Mesenchymal stem cell (in vitro differentiated cells and primary cell): ENCODE measurements around the gene BIRC7.

Source experiments
- DNase-seq: peaks from one replicate; pipeline ENCODE4 v3.0.0-alpha.2; 2013
- H2AFZ ChIP-seq: one replicate; pipeline ENCODE4 v1.6.1; 2013; ENCODE audit warnings: low read depth, mild to moderate bottlenecking, control low read depth, inconsistent platforms, low read length, moderate library complexity
- H2AK5ac ChIP-seq: 2 replicates; pipeline ENCODE4 v1.6.1; 2013; ENCODE audit warnings: low read length, moderate library complexity, mild to moderate bottlenecking, inconsistent platforms; ENCODE audit not compliant: severe bottlenecking
- H2BK120ac ChIP-seq: one replicate; pipeline ENCODE4 v1.6.1; 2013; ENCODE audit warnings: low read depth, mild to moderate bottlenecking, inconsistent platforms, low read length, moderate library complexity
- H2BK12ac ChIP-seq, 2 experiments: one replicate each; pipeline ENCODE4 v1.6.1; 2013; ENCODE audit warnings: inconsistent platforms in 2 of 2, low read length in 2 of 2, mild to moderate bottlenecking in 2 of 2, moderate library complexity in 2 of 2, control low read depth in 1 of 2
- H2BK15ac ChIP-seq: one replicate; pipeline ENCODE4 v1.6.1; 2013; ENCODE audit warnings: mild to moderate bottlenecking, low read depth, inconsistent platforms; ENCODE audit not compliant: poor library complexity, severe bottlenecking
- H2BK5ac ChIP-seq: 2 replicates; pipeline ENCODE4 v1.6.1; 2013; ENCODE audit warnings: low read depth, mild to moderate bottlenecking, low read length, control low read depth, inconsistent platforms; ENCODE audit not compliant: poor library complexity, severe bottlenecking
- H3K14ac ChIP-seq, 2 experiments: one replicate each; pipeline ENCODE4 v1.6.1; 2013; ENCODE audit warnings: inconsistent platforms in 2 of 2, low read length in 2 of 2, control low read depth in 1 of 2, mild to moderate bottlenecking in 1 of 2, moderate library complexity in 1 of 2
- H3K18ac ChIP-seq, 2 experiments: one replicate each; pipeline ENCODE4 v1.6.1; 2013; ENCODE audit warnings: inconsistent platforms in 2 of 2, low read length in 2 of 2, control low read depth in 1 of 2, low read depth in 1 of 2, mild to moderate bottlenecking in 1 of 2
- H3K23ac ChIP-seq, 2 experiments: one replicate each; pipeline ENCODE4 v1.6.1; 2013; ENCODE audit warnings: inconsistent platforms in 2 of 2, low read length in 2 of 2, mild to moderate bottlenecking in 2 of 2, moderate library complexity in 2 of 2, control low read depth in 1 of 2
- H3K27ac ChIP-seq: 2 replicates; pipeline ENCODE4 v1.5.1; 2013; ENCODE audit warnings: mild to moderate bottlenecking, moderate library complexity, low read length, control low read depth, inconsistent platforms; ENCODE audit not compliant: poor library complexity, severe bottlenecking
- H3K27me3 ChIP-seq, 2 experiments: 2 replicates each; pipeline versions ENCODE4 v1.6.1 to v1.7.0; 2013; ENCODE audit warnings: low read length in 2 of 2, mild to moderate bottlenecking in 2 of 2, moderate library complexity in 2 of 2, control low read depth in 1 of 2, inconsistent platforms in 1 of 2; ENCODE audit not compliant: control insufficient read depth in 1 of 2, insufficient read depth in 1 of 2
- H3K36me3 ChIP-seq, 2 experiments: 2 replicates each; pipeline versions ENCODE4 v1.6.1 to v1.7.0; 2013; ENCODE audit warnings: low read length in 2 of 2, control low read depth in 1 of 2, inconsistent platforms in 1 of 2, low read depth in 1 of 2, mild to moderate bottlenecking in 1 of 2; ENCODE audit not compliant: insufficient read depth in 2 of 2, control insufficient read depth in 1 of 2
- H3K4ac ChIP-seq, 2 experiments: one replicate each; pipeline ENCODE4 v1.6.1; 2013; ENCODE audit warnings: inconsistent platforms in 2 of 2, low read length in 2 of 2, mild to moderate bottlenecking in 2 of 2, moderate library complexity in 2 of 2, control low read depth in 1 of 2, low read depth in 1 of 2
- H3K4me1 ChIP-seq: 2 replicates; pipeline ENCODE4 v1.6.1; 2013; ENCODE audit warnings: low read depth, low read length, control low read depth; ENCODE audit not compliant: control insufficient read depth, insufficient read depth
- H3K4me2 ChIP-seq: 2 replicates; pipeline ENCODE4 v1.6.1; 2013; ENCODE audit warnings: low read length, mild to moderate bottlenecking, inconsistent platforms; ENCODE audit not compliant: poor library complexity, severe bottlenecking
- H3K4me3 ChIP-seq, 2 experiments: 2 replicates each; pipeline versions ENCODE4 v1.5.1 to v1.7.0; 2013; ENCODE audit warnings: low read length in 2 of 2, mild to moderate bottlenecking in 2 of 2, control low read depth in 1 of 2, low read depth in 1 of 2; ENCODE audit not compliant: insufficient read depth in 1 of 2
- H3K79me1 ChIP-seq: replicated peaks from 2 replicates; pipeline ENCODE4 v1.6.1; 2013; ENCODE audit warnings: mild to moderate bottlenecking, control low read depth, low read length, inconsistent platforms; ENCODE audit not compliant: poor library complexity, severe bottlenecking
- H3K9ac ChIP-seq: 2 replicates; pipeline ENCODE4 v1.7.0; 2013; ENCODE audit warnings: mild to moderate bottlenecking, low read length, moderate library complexity
- H3K9me3 ChIP-seq: 2 replicates; pipeline ENCODE4 v1.7.0; 2013; ENCODE audit warnings: mild to moderate bottlenecking, low read length; ENCODE audit not compliant: control insufficient read depth
- H4K8ac ChIP-seq: one replicate; pipeline ENCODE4 v1.6.1; 2013; ENCODE audit warnings: inconsistent platforms, mild to moderate bottlenecking, low read length, moderate library complexity
- H4K91ac ChIP-seq: one replicate; pipeline ENCODE4 v1.6.1; 2013; ENCODE audit warnings: mild to moderate bottlenecking, low read length, inconsistent platforms
- WGBS: methylation state at CpG from one replicate; pipeline ENCODE4 v1.1.7; 2013; ENCODE audit warnings: mixed read lengths; 5-methylcytosine and 5-hydroxymethylcytosine counted together

Gene BIRC7

DNA sequence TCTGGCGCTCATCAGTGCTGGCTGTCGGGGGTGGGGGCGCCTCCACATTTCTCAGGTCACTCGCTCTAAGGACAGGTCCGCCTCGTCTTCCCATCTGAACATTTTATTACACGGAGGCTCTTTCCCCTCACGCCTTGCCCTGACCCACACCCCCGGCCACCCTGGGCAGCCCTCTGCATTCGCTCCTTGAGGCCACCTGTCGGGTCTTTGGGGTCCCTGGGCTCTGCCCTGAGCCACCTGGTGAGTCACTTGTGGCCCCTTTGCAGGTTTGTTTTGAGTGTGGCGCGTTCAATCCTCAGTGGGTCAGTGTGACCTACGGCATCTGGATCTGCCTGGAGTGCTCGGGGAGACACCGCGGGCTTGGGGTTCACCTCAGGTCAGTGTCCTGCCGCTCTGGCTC, 40.1 kb downstream of the BIRC7 start:
- H3K4me3 ChIP-seq = no peak overlapping the region
- H3K23ac ChIP-seq = peak overlapping the region in 1 of 2 experiments; percentile 26
- no peak overlapping the region for H2AK5ac ChIP-seq
- no peak overlapping the region for H2BK12ac ChIP-seq
- no peak overlapping the region for H3K18ac ChIP-seq
- H4K8ac ChIP-seq = no peak overlapping the region
- peaks cover 29% of the 10 kb centered on the region for H3K79me1 ChIP-seq
- no peaks in the 10 kb centered on the region for H3K27me3 ChIP-seq
- H3K4me1 ChIP-seq = peaks cover 29% of the 10 kb centered on the region
- no peak for DNase-seq
- no peak overlapping the region for H2BK120ac ChIP-seq
- H3K27ac ChIP-seq = no peak overlapping the region
- H2AFZ ChIP-seq = no peak overlapping the region
- H3K36me3 ChIP-seq = peaks cover 50 to 64% of the 10 kb centered on the region in 2 experiments
- no peak overlapping the region for H2BK5ac ChIP-seq
- H4K91ac ChIP-seq = no peak overlapping the region
- H3K9me3 ChIP-seq = no peaks in the 10 kb centered on the region
- no peak overlapping the region for H3K14ac ChIP-seq
- H3K4me2 ChIP-seq = no peak overlapping the region
- no peak overlapping the region for H3K4ac ChIP-seq
- 96% methylated on average over 18 of the region's 18 CpGs for WGBS
- no peak overlapping the region for H2BK15ac ChIP-seq
- no peak overlapping the region for H3K9ac ChIP-seq

DNA sequence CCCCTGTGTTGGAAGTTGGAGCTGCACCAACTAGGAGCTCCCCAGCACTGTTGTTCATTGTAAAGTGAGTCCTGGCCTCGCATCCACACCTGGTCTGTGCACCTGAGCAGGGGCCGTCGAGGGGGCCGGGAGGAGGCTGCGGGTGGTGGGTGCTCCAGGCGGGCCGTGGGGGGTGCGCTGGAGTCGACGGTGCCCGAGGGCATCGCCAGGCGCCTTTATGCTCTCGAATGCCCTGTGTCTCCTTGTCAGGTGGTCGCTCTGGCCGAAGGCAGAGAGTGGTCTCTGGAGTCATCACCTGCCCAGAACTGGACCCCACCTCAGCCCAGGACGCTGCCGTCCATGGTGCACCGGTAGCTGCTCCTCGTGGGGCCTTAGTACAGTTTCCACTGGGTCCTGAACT, 41.3 kb downstream of the BIRC7 start:
- H3K27me3 ChIP-seq = no peaks in the 10 kb centered on the region
- H3K14ac ChIP-seq = no peak overlapping the region
- no peak overlapping the region for H2BK15ac ChIP-seq
- peaks cover 62 to 73% of the 10 kb centered on the region in 2 experiments for H3K36me3 ChIP-seq
- H3K18ac ChIP-seq = no peak overlapping the region
- H4K91ac ChIP-seq = no peak overlapping the region
- H4K8ac ChIP-seq = no peak overlapping the region
- 97% methylated on average over 20 of the region's 20 CpGs for WGBS
- peaks cover 28% of the 10 kb centered on the region for H3K4me1 ChIP-seq
- H3K4me2 ChIP-seq = no peak overlapping the region
- H2AFZ ChIP-seq = no peak overlapping the region
- H3K9me3 ChIP-seq = no peaks in the 10 kb centered on the region
- H2BK5ac ChIP-seq = no peak overlapping the region
- no peak overlapping the region for H3K27ac ChIP-seq
- H3K9ac ChIP-seq = no peak overlapping the region
- no peak overlapping the region for H3K23ac ChIP-seq
- H3K4ac ChIP-seq = no peak overlapping the region
- no peak overlapping the region for H2BK120ac ChIP-seq
- no peak overlapping the region for H2AK5ac ChIP-seq
- no peak overlapping the region for H2BK12ac ChIP-seq
- no peak for DNase-seq
- peaks cover 33% of the 10 kb centered on the region for H3K79me1 ChIP-seq
- H3K4me3 ChIP-seq = no peak overlapping the region

DNA sequence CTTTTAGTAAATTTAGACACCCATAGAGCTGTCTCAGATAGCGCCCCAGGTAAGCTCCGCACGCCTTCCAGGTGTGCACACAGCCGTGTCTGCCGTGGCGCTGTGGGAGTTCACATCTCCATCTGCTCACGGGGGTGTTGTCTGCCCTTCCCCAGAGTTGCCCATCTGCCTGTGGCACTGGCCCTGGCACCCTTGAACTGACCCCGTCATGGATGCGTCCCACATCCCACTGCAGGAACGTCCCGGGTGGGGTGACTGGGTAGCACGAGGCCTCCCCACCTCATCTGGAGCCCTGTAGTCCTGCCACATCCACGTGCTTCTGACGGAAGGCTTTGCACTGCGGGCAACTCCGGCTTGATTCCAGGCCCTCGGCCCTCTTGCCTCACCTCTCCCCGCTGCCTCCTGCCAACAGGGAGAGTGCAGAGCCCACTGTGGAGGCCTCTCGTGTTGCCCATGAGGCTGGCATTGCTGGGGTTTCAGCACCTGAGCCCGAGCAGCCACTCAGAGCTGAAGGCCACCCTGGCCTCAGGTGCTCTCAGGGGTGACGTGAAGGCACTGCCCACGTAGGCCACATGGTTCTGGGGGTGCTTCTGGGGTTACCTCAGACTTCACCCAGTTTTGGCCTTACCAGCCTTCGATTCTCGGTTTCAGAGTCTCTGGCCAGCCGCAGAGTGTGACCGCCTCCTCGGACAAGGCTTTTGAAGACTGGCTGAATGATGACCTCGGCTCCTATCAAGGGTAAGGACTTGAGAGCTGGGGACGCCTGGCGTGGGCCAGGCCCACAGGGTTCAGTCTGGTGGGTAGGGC, 42.0 kb downstream of the BIRC7 start:
- 96% methylated on average over 30 of the region's 30 CpGs for WGBS
- Histone ChIP-seq H4K8ac (no peak overlapping the region), H3K4ac (no peak overlapping the region), H2AFZ (no peak overlapping the region), H3K36me3 (peaks cover 67 to 80% of the 10 kb centered on the region in 2 experiments), H3K23ac (no peak overlapping the region), H2BK120ac (no peak overlapping the region), H3K9ac (no peak overlapping the region), H3K4me1 (peaks cover 27% of the 10 kb centered on the region), H2BK12ac (no peak overlapping the region), H3K27ac (no peak overlapping the region), H2AK5ac (no peak overlapping the region), H3K18ac (no peak overlapping the region), H4K91ac (no peak overlapping the region), H3K4me3 (no peak overlapping the region), H3K9me3 (no peaks in the 10 kb centered on the region), H3K79me1 (peaks cover 32% of the 10 kb centered on the region), H3K27me3 (no peaks in the 10 kb centered on the region), H3K14ac (no peak overlapping the region), H3K4me2 (no peak overlapping the region), H2BK5ac (no peak overlapping the region), H2BK15ac (no peak overlapping the region)
- DNase-seq = no peak

DNA sequence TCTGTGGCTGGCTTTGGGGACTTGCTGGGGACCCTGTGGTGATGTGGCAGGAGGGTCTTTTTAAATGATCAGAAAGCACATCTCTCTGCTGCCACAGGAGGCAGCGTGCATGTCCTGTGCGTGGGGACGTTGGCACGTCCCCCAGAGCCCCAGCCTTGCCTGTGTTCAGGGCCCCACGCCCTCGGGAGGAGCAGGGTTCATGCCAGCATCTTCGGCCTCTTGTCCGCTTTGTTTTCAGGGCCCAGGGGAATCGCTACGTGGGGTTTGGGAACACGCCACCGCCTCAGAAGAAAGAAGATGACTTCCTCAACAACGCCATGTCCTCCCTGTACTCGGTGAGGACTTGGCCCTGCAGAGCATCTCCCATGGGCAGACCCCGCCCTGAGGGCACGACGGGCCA, 43.0 kb downstream of the BIRC7 start:
- Histone ChIP-seq H3K27me3 (no peaks in the 10 kb centered on the region), H3K18ac (no peak overlapping the region), H4K8ac (no peak overlapping the region), H2AK5ac (no peak overlapping the region), H3K9ac (no peak overlapping the region), H3K9me3 (no peaks in the 10 kb centered on the region), H3K79me1 (peaks cover 41% of the 10 kb centered on the region), H3K23ac (no peak overlapping the region), H3K36me3 (peaks cover 76 to 90% of the 10 kb centered on the region in 2 experiments), H3K14ac (no peak overlapping the region), H2BK12ac (no peak overlapping the region), H3K4me2 (no peak overlapping the region), H2BK120ac (no peak overlapping the region), H3K4ac (no peak overlapping the region), H3K4me3 (no peak overlapping the region), H2BK5ac (no peak overlapping the region), H2AFZ (no peak overlapping the region), H2BK15ac (no peak overlapping the region), H3K27ac (no peak overlapping the region), H4K91ac (no peak overlapping the region), H3K4me1 (peaks cover 31% of the 10 kb centered on the region)
- 94% methylated on average over 17 of the region's 17 CpGs for WGBS
- DNase-seq = no peak
